NT2/D1 (cell line): ENCODE results near the gene ARHGEF19.

Experiments used
- SUZ12 ChIP-seq: IDR thresholded peaks from 2 replicates; pipeline ENCODE4 v1.6.1; 2011; ENCODE audit not compliant: insufficient read length, insufficient read depth; ENCODE audit errors: extremely low read depth
- YY1 ChIP-seq: IDR thresholded peaks from 2 replicates; pipeline ENCODE4 v1.6.1; 2011; ENCODE audit not compliant: insufficient read length, insufficient read depth
- ZNF274 ChIP-seq: IDR thresholded peaks from 2 replicates; pipeline ENCODE4 v1.6.1; 2011; ENCODE audit warnings: mild to moderate bottlenecking, low read depth, low read length

DNA sequence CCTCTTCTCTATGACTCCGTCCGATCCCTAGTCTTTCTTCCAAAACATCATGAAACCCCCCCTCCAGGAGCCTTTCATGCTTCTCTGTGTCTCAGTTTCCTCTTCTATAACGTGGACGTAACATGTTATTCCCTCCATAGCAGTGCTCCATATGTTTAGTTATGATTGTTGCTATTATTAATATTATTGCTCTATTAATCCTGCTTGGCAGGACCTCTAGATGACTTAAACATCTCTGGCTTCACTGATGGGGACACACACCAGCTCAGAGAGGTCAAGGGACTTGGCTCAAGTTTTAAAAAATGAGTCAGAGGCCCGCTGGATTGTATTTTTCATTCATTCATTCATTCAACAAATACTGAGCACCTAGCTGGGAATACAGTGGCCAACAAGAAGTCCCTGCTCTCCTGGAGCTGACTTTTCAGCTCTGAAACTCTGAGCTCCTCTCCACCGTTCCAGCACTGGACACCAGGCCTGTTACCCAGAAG, 24.9 kb upstream of the ARHGEF19 start:
- TF ChIP-seq ZNF274 (no peak), SUZ12 (no peak), YY1 (no peak)
